Activated gamma-delta T cell treated with Interleukin-2 at 50 U/mL for 16 hours (primary cell): Measurements from ENCODE around the gene TSC22D2.
A peak's percentile ranks its signal among the peaks of the same experiment; 100 is the strongest.

Experiments used
- DNase-seq: peaks from one replicate; pipeline ENCODE4 v3.0.0-alpha.2; 2020

The TSC22D2 gene

DNA sequence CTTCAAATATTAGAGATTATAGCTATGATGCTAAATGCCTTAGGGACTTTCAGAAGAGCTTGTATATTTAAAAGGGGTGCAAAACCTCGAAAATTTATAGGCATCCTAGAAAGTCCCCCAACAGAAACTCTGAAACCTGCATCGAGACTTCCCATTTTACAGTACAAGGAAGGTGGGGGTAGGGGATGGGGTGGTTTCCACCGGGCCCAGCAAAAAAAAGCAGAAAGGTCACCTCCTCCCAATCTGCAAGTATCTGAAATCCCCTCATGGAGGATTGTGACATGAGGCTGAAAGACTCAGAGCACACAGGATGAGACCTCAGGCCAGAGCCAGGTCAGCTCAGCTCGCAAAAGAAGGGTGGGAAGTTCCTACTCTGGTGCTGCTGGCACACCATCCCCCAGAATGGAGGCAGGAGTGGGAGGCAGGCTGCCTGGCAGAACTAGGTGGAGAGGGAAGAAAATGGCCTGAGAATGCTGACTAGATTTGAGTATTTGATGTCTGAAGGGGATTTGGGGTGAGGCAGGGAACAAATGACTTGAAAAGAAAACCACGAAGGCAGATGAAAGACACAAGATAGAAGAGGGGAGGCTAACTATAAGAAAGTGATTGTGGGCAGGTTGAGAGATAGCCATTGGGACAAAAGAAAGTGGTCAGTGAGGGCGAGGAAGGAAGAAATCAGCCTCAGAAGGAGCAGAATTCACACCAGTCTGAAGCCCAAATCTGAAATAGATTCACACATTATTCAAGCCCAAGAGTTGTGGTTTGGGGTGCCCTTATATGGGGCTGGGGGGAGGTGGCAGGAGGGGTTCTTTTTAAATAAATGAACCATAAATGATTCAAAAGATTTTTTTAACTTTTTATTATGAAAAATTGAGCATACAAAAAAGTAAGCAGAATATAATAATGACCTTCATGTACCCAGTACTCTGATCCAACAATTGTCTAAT, 22.5 kb upstream of the TSC22D2 start:
- no peak for DNase-seq

- DNase-seq = no peak
These were observed 19.3 kb upstream of the TSC22D2 start for GRCh38 chr3:150388498-150389418.

- no peak for DNase-seq
These were observed 18.0 kb upstream of the TSC22D2 start for GRCh38 chr3:150390087-150390486.

- DNase-seq = no peak
These were observed 16.9 kb upstream of the TSC22D2 start for GRCh38 chr3:150391161-150391560.

DNA sequence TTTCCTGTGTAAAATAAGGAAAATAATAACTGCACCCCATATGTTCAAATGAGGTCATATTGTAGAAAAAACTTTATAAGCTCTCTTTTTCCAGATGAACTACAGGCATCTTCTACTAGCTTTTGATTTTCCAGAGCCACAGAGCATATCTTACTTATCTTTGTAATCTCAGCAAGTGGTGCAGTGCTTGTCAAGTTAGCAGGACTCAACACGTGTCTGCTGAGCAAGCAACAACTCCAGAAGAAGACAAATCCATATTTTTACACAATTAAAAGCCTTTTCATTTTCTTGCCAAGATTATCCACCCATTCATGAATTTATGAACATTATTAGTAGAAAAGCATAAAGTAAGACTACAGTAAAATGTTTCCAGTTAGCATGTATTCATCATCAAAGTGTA, 14.4 kb upstream of the TSC22D2 start:
- DNase-seq = no peak

DNA sequence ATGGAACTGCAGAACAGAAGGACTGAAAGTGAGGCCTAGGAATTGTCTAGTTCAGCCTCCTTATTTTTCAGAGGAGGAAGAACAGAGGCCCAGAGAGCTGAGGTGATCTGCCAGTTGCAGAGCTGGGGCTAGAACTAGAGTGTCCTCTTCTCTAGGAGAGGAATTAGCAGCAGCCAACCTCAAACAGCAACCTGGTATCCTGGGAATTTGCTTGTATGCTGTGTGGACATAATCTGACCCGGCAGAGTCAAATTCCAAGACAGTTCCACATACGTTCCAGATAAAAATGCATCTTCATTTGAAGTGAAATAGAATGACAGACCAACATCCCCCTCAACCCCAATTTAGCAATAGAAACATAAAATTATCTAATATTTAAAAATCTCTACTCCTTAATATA, 13.5 kb upstream of the TSC22D2 start:
- no peak for DNase-seq

- no peak for DNase-seq
These were observed 11.6 kb upstream of the TSC22D2 start for GRCh38 chr3:150396491-150396890.

GRCh38 chr3:150396956-150397550, 11.0 kb upstream of the TSC22D2 start:
- DNase-seq = no peak

DNA sequence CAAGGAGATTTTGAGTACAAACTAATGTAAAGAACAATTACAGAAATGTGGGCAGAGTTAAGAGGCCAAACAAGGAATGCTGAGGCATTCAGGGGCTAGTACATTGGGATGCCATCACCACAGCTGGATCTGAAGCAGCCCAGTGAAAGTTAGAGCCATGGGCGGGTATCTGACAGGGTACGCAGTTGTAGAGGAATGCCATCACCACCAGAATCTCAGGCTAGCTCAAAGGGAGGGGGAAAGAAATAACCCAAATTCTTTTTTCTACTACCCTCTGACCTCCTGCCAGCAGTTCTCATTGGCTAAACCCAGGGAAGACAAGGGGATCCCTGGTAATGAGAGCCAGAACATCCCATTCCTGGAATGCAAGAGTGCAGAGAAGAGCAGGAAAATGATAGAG, 9.0 kb upstream of the TSC22D2 start:
- no peak for DNase-seq

DNA sequence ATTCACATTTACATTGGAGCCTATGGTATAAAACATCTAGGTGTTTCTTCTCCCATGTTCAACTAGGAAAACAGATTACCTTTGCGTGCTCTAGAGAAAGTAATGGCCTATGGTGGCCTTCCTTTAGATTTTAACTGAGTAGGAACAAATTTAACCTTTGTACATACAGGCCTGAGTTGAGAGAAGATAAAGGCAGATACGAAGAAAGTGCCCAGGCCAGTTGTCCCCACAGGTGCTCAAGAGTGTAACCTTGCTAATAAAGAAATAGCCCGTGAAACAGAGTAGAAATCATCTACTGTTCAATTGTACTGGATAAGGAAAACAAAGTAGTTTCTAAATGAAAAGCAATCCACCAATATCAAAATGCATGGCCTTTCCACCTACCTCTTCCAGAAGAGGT, 6.8 kb upstream of the TSC22D2 start:
- no peak for DNase-seq

DNA sequence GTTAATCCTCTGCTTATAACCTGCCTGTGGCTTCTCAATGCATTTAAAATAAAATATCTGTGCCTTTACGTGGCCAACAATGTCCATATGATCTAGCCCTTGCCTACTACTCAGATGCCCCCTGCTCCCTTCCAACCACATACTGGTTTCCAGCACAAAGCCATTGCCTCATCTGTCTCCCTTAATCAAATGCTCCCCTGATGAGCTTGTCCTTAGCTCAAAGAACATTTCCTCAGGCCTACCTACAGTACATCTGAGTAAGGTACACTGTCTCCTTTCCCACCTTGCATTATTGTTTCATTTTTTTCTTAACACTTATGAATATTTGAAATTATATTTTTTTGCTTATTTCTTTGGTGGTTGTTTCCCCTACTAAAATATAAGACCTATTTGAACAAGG, 5.9 kb upstream of the TSC22D2 start:
- no peak for DNase-seq

GRCh38 chr3:150404023-150404422, 4.1 kb upstream of the TSC22D2 start:
- no peak for DNase-seq

DNA sequence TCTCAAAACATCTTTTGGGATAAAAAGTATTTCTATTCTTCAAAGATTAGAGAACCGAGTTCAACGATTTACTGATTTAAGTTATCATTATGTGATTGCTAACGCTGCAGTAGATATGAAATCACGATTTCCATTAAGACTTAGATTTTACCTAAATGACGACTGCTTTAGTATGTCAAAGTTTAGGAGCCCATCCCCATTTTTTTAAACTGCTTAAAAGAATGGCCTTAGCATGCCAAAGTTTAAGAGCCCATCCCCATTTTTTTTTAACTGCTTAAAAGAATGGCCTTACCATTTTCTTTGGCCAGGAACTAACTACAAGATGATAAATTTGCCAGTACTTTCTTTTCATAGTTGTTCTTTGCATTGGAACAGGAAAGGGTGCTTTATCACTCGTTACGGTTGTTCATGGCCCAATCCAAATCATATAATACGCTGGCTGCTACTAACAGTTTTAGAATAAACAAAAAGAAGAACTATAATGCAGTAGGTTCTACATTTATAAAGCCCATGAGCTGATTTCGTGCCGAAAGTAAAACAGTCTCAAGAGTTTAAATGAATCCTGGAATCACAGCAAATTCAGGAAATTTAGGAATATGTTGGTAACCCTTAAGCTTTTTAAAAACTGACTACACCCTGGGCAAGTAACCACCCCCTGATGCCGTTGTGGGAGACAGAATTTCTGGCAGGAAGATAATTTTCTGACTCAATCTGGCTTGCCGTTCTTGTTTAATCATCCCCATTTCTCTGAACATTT, 869 bp upstream of the TSC22D2 start:
- DNase-seq = no peak

DNA sequence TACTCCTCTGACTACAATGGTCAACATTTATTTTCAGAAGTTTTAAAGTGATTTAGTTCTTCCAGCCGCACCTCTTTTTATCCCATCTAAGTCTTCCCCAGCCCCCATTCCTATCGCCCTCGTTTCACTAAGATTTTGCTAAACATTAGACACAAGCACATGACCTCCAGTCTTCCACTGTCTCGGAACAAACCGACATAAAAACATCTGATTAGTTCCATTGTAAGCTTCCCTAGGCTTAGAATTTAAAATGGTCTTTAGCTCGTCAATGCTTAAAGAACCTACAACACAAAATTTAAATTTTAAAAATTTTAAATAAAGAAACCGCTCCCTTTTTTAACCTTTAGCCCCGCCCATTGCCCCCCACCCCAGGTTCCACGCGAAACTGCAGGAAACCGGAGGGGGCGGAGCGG, 284 bp upstream of the TSC22D2 start:
- no peak for DNase-seq

GRCh38 chr3:150409125-150409511, 1.0 kb downstream of the TSC22D2 start:
- DNase-seq = no peak

DNA sequence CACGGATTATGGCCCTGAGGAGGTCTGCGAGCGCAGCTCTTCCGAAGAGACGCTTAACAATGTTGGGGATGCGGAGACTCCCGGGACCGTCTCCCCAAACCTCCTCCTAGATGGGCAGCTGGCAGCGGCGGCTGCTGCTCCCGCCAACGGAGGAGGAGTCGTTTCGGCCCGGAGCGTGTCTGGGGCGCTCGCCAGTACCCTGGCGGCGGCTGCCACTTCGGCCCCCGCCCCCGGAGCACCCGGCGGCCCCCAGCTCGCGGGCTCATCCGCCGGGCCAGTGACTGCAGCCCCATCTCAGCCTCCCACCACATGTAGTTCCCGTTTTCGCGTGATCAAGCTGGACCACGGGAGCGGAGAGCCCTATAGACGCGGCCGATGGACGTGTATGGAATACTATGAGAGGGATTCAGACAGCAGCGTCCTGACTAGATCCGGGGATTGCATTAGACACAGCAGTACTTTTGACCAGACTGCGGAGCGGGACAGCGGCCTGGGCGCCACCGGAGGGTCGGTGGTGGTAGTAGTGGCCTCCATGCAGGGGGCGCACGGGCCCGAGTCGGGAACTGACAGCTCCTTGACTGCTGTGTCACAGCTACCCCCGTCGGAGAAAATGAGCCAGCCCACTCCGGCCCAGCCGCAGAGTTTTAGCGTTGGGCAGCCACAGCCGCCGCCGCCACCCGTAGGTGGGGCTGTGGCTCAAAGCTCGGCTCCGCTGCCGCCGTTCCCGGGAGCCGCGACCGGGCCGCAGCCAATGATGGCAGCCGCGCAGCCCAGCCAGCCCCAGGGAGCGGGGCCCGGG, 1.6 kb downstream of the TSC22D2 start:
- peak; percentile 55 for DNase-seq

DNA sequence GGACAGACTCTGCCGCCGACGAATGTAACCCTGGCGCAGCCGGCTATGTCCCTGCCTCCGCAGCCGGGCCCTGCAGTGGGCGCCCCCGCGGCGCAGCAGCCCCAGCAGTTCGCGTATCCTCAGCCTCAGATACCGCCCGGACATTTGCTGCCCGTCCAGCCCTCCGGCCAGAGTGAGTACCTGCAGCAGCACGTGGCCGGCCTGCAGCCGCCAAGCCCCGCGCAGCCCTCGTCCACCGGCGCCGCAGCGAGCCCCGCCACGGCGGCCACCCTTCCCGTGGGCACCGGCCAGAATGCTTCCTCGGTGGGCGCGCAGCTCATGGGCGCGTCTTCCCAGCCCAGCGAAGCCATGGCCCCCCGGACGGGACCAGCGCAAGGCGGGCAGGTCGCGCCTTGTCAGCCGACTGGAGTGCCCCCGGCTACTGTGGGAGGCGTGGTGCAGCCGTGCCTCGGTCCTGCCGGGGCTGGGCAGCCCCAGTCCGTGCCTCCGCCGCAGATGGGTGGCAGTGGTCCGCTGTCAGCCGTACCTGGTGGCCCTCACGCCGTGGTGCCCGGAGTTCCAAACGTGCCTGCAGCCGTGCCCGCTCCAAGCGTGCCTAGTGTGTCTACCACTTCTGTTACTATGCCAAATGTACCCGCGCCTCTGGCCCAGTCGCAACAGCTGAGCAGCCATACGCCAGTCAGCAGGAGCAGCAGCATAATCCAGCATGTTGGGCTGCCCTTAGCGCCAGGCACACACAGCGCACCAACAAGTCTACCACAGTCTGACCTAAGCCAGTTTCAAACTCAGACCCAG, 2.4 kb downstream of the TSC22D2 start:
- DNase-seq = peak; percentile 13

DNA sequence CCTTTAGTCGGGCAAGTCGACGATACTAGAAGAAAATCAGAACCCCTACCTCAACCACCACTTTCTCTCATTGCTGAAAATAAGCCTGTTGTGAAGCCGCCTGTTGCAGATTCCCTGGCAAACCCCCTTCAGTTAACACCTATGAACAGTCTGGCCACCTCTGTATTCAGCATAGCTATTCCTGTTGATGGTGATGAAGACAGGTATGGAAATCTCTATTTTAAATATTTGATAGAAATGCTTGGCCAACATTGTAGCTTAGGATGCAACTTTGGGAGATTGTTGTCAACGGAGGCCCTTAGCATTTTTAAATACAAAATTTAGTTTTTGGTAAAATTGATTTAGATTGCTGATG, 3.0 kb downstream of the TSC22D2 start:
- no peak for DNase-seq

DNA sequence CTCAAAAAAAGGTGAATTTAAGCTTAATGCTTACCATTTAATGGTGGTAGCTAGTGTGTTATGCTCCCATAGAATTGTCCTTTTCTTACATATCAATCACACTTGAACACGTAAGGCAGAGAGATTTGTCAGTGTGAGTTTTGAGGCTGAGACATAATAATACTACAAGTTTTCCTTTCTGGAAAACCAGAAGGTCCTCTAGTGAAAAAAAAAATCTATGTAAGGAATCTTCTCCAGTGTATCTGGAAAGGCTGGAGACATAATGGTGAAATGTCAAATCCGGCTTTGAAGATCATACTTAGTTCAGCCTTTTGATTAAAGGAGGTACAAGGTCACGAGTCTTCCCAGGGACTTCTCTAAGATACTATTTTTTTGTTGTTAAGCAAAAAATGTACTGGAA, 3.4 kb downstream of the TSC22D2 start:
- no peak for DNase-seq

- no peak for DNase-seq
These were observed 3.9 kb downstream of the TSC22D2 start for GRCh38 chr3:150411976-150412375.
